NCI-H187 (cell line): ENCODE data around the gene DHDH.
A peak's percentile ranks its signal among the peaks of the same experiment; 100 is the strongest.

ENCODE experiments used
- DNase-seq, 2 experiments: peaks; one replicate each; lab custom pipeline; 2025; lab: John Stamatoyannopoulos, UW

The DHDH gene

DNA sequence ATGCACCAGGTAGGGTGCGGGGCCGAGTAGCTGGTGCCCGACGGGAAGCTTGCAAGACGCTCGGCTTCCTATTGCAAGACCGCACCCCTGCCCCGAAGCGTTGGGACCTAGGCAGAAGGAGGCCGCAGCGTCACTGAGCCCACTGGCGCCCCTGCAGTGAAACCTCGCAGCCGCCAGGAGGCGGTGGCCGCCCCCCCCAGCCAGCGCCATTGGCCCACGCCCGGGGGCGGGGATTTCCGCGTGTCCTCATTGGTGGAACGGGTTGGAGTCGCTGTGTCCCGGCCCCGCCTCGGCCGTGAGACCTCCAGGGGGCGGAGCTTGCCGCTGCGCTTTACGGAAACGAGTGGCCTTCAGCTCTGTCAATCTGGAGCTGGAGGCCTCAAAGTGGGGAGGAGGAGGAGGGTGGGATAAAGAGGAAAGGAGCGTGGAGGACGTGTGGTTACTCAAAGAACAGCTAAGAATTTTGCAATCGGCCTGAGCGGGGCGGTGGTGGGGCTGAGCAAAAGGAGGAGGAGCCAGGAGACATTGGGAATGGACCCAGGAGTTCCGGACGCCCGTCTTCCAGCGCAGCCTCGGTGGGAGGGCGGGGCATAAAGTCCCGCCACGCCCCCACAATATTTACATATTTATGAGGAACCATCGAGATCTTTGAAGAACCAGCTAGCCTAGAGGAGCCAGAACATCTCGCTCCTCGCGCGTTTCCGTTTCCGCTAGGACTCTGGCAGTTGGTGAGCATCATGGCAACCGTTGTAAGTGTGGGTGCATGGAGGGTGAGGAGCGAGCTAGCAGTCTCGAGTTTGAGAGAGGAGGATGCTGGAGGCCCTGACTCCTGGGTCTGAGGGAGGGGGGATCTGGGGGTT lies 59.9 kb downstream of the DHDH start, which contains the start of the genes GYS1 and RUVBL2:
TSS of gene GYS1 (minus strand) at position 135 of the 860 bp plus-strand sequence. CDS start 197 bp downstream, outside the sequence.
TSS of gene RUVBL2 (plus strand) at position 713 of the 860 bp plus-strand sequence. CDS start at position 738, 25 bp downstream.
- peak; percentile 99 for DNase-seq

DNA sequence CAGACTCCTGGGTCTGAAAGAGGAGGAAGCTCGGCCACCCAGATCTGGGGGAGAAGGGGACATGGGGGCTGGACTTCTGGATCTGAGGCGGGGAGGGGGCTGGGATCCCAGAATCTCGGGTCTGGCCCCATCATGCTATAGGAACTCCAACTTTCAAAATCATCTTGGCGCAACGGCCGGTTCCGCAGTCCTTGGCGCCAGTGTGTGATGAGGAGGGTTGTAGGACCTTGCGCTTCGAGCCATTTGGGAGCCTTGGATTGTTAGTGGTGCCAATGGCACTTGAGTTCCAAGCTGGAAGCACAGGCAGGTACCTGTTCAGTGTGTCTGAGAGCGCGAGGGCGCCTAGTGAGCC lies 60.5 kb downstream of the DHDH start:
- DNase-seq: no peak
